HUDEP-2 (cell line): ENCODE measurements around the gene MOSPD3.

ENCODE experiments used
- DNase-seq, 76 experiments: peaks; one replicate each; lab custom pipeline; 2025; ENCODE audit not compliant: unreplicated experiment in 76 of 76; lab: John Stamatoyannopoulos, UW

MOSPD3 gene

GRCh38 chr7:100662194-100662776 lies 49.9 kb downstream of the MOSPD3 start:
- DNase-seq: peak in 33 of 76 experiments; percentile 9 to 63 (median 32)
